Measurements from ENCODE around the gene SDHD. TPM values are rescaled to one million over a fixed set of nuclear protein-coding genes. Genes with fewer than 3 reads are reported as not detected.

SDHD gene
- total and polyA plus RNA-seq, 10 of the 15 experiments (the other 5 are each of a cell fraction or from before 2014, with no cell fraction given): 114 to 775 (median 187) TPM

DNA sequence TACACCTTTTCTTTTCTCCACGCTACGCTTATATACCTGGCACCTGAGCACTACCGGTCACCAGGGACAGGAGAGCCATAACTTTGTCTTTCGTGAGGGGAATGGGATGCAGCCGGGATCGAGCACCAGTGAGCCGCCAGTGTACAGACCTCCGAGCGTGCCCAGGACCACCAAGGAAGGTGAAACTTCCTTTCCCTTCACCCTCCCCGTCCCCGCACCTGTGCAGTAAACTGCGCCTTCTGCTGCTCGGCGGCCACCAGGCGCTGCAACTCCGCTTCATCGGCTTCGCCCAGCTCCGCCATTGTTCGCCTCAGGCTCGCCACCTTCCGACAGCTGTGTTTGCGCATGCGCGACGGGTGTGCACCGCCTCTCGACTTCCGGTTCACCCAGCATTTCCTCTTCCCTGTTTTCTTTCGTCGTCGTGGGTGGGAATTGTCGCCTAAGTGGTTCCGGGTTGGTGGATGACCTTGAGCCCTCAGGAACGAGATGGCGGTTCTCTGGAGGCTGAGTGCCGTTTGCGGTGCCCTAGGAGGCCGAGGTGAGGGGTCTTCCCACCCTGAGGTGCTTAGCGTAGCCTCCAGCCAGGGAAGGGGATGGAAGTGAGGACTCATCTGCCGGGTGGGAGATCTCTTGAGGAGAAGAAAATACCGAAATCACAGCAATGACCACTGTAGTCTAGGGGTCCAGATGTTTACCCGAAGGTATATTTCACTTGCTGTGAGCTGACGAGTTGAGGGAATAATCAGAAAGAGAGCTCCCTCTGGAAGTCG is at the start of gene SDHD, which contains the start of gene TIMM8B (continued):
- TF ChIP-seq, protein P1, sequence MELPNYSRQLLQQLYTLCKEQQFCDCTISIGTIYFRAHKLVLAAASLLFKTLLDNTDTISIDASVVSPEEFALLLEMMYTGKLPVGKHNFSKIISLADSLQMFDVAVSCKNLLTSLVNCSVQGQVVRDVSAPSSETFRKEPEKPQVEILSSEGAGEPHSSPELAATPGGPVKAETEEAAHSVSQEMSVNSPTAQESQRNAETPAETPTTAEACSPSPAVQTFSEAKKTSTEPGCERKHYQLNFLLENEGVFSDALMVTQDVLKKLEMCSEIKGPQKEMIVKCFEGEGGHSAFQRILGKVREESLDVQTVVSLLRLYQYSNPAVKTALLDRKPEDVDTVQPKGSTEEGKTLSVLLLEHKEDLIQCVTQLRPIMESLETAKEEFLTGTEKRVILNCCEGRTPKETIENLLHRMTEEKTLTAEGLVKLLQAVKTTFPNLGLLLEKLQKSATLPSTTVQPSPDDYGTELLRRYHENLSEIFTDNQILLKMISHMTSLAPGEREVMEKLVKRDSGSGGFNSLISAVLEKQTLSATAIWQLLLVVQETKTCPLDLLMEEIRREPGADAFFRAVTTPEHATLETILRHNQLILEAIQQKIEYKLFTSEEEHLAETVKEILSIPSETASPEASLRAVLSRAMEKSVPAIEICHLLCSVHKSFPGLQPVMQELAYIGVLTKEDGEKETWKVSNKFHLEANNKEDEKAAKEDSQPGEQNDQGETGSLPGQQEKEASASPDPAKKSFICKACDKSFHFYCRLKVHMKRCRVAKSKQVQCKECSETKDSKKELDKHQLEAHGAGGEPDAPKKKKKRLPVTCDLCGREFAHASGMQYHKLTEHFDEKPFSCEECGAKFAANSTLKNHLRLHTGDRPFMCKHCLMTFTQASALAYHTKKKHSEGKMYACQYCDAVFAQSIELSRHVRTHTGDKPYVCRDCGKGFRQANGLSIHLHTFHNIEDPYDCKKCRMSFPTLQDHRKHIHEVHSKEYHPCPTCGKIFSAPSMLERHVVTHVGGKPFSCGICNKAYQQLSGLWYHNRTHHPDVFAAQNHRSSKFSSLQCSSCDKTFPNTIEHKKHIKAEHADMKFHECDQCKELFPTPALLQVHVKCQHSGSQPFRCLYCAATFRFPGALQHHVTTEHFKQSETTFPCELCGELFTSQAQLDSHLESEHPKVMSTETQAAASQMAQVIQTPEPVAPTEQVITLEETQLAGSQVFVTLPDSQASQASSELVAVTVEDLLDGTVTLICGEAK (IDR thresholded peaks at IDR 0.05; ENCODE audit: borderline replicate concordance): peak; percentile 97
- TF ChIP-seq, protein P2, sequence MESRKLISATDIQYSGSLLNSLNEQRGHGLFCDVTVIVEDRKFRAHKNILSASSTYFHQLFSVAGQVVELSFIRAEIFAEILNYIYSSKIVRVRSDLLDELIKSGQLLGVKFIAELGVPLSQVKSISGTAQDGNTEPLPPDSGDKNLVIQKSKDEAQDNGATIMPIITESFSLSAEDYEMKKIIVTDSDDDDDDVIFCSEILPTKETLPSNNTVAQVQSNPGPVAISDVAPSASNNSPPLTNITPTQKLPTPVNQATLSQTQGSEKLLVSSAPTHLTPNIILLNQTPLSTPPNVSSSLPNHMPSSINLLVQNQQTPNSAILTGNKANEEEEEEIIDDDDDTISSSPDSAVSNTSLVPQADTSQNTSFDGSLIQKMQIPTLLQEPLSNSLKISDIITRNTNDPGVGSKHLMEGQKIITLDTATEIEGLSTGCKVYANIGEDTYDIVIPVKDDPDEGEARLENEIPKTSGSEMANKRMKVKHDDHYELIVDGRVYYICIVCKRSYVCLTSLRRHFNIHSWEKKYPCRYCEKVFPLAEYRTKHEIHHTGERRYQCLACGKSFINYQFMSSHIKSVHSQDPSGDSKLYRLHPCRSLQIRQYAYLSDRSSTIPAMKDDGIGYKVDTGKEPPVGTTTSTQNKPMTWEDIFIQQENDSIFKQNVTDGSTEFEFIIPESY (IDR thresholded peaks at IDR 0.05): no peak
- TF ChIP-seq, protein P3, sequence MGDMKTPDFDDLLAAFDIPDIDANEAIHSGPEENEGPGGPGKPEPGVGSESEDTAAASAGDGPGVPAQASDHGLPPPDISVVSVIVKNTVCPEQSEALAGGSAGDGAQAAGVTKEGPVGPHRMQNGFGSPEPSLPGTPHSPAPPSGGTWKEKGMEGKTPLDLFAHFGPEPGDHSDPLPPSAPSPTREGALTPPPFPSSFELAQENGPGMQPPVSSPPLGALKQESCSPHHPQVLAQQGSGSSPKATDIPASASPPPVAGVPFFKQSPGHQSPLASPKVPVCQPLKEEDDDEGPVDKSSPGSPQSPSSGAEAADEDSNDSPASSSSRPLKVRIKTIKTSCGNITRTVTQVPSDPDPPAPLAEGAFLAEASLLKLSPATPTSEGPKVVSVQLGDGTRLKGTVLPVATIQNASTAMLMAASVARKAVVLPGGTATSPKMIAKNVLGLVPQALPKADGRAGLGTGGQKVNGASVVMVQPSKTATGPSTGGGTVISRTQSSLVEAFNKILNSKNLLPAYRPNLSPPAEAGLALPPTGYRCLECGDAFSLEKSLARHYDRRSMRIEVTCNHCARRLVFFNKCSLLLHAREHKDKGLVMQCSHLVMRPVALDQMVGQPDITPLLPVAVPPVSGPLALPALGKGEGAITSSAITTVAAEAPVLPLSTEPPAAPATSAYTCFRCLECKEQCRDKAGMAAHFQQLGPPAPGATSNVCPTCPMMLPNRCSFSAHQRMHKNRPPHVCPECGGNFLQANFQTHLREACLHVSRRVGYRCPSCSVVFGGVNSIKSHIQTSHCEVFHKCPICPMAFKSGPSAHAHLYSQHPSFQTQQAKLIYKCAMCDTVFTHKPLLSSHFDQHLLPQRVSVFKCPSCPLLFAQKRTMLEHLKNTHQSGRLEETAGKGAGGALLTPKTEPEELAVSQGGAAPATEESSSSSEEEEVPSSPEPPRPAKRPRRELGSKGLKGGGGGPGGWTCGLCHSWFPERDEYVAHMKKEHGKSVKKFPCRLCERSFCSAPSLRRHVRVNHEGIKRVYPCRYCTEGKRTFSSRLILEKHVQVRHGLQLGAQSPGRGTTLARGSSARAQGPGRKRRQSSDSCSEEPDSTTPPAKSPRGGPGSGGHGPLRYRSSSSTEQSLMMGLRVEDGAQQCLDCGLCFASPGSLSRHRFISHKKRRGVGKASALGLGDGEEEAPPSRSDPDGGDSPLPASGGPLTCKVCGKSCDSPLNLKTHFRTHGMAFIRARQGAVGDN (IDR thresholded peaks at IDR 0.05): peak; percentile 58
- TF ChIP-seq LARP7 (IDR thresholded peaks at IDR 0.05) (no peak; the same call in 1 of the 2 replicates), NR2F1 (conservative IDR thresholded peaks at IDR 0.05) (peak; percentile 91), POU2F2 (IDR thresholded peaks at IDR 0.05; ENCODE audit: borderline replicate concordance, low read depth, low read length) (0 out of 3 replicates have a peak, but pooled peaks have one; percentile 37), ZBED1 (IDR thresholded peaks at IDR 0.05; ENCODE audit: borderline replicate concordance) (peak; percentile 69; the same call in 1 of the 2 replicates), SMAD5 (IDR thresholded peaks at IDR 0.05; ENCODE audit: low read depth) (peak; percentile 77), SIX5 (IDR thresholded peaks at IDR 0.05; ENCODE audit: low read depth, low read length, severe bottlenecking) (peak; percentile 52), ZNF217 (IDR thresholded peaks at IDR 0.05) (no peak), BRCA1 (IDR thresholded peaks at IDR 0.05; ENCODE audit: low read depth, low read length) (no peak), YBX1 (IDR thresholded peaks at IDR 0.05) (no peak), TCF7 (IDR thresholded peaks at IDR 0.05; ENCODE audit: borderline replicate concordance) (no peak), TCF12 (IDR thresholded peaks at IDR 0.05; ENCODE audit: low read depth, low read length) (no peak), IKZF1 (conservative IDR thresholded peaks at IDR 0.05) (peak; percentile 87), TAF1 (IDR thresholded peaks at IDR 0.05; ENCODE audit: borderline replicate concordance, low read depth, low read length) (peak; percentile 95; the same call in 1 of the 2 replicates), CBFB (IDR thresholded peaks at IDR 0.05; ENCODE audit: low read depth) (peak; percentile 73; the same call in 1 of the 2 replicates)
- TF ChIP-seq, protein P4, sequence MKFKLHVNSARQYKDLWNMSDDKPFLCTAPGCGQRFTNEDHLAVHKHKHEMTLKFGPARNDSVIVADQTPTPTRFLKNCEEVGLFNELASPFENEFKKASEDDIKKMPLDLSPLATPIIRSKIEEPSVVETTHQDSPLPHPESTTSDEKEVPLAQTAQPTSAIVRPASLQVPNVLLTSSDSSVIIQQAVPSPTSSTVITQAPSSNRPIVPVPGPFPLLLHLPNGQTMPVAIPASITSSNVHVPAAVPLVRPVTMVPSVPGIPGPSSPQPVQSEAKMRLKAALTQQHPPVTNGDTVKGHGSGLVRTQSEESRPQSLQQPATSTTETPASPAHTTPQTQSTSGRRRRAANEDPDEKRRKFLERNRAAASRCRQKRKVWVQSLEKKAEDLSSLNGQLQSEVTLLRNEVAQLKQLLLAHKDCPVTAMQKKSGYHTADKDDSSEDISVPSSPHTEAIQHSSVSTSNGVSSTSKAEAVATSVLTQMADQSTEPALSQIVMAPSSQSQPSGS (IDR thresholded peaks at IDR 0.05; ENCODE audit: low read length): no peak
- TF ChIP-seq, protein P5, sequence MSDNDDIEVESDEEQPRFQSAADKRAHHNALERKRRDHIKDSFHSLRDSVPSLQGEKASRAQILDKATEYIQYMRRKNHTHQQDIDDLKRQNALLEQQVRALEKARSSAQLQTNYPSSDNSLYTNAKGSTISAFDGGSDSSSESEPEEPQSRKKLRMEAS (IDR thresholded peaks at IDR 0.05; ENCODE audit: low read depth, low read length): no peak; the same call in 1 of the 2 replicates
